Measurements from ENCODE around the gene RNF145.

RNF145 gene

GRCh38 chr5:159214486-159215271 lies 5.3 kb upstream of the RNF145 start:
- H3K27me3 ChIP-seq (ENCODE audit: control insufficient read depth, insufficient read depth, low read length), result no peaks in the 10 kb centered on the region
- no peaks in the 10 kb centered on the region for H3K9me3 ChIP-seq (ENCODE audit: control insufficient read depth, low read length)
- no peaks in the 10 kb centered on the region for H3K36me3 ChIP-seq (ENCODE audit: control insufficient read depth, insufficient read depth, low read length)
- H3K4me1 ChIP-seq (ENCODE audit: control insufficient read depth, insufficient read depth, low read length), result peaks cover 23% of the 10 kb centered on the region
- no peak overlapping the region for H3K9ac ChIP-seq (ENCODE audit: low read length)
- no peak overlapping the region for H3K4me3 ChIP-seq (ENCODE audit: low read length)

- peaks cover 23% of the 10 kb centered on the region for H3K4me1 ChIP-seq (ENCODE audit: control insufficient read depth, insufficient read depth, low read length)
- H3K9ac ChIP-seq (ENCODE audit: low read length), result no peak overlapping the region
- H3K4me3 ChIP-seq (ENCODE audit: low read length), result no peak overlapping the region
- no peaks in the 10 kb centered on the region for H3K9me3 ChIP-seq (ENCODE audit: control insufficient read depth, low read length)
- H3K27me3 ChIP-seq (ENCODE audit: control insufficient read depth, insufficient read depth, low read length), result no peaks in the 10 kb centered on the region
- H3K36me3 ChIP-seq (ENCODE audit: control insufficient read depth, insufficient read depth, low read length), result no peaks in the 10 kb centered on the region
Observed at GRCh38 chr5:159212657-159213462, 3.5 kb upstream of the RNF145 start.

- Histone ChIP-seq H3K4me1 (ENCODE audit: control insufficient read depth, insufficient read depth, low read length) (peaks cover 23% of the 10 kb centered on the region), H3K36me3 (ENCODE audit: control insufficient read depth, insufficient read depth, low read length) (no peaks in the 10 kb centered on the region), H3K27me3 (ENCODE audit: control insufficient read depth, insufficient read depth, low read length) (no peaks in the 10 kb centered on the region), H3K9me3 (ENCODE audit: control insufficient read depth, low read length) (no peaks in the 10 kb centered on the region), H3K4me3 (ENCODE audit: low read length) (no peak overlapping the region), H3K9ac (ENCODE audit: low read length) (no peak overlapping the region)
Observed at GRCh38 chr5:159211729-159212174, 2.4 kb upstream of the RNF145 start.

GRCh38 chr5:159210846-159211245 lies 1.5 kb upstream of the RNF145 start:
- Histone ChIP-seq H3K27me3 (ENCODE audit: control insufficient read depth, insufficient read depth, low read length) (no peaks in the 10 kb centered on the region), H3K36me3 (ENCODE audit: control insufficient read depth, insufficient read depth, low read length) (no peaks in the 10 kb centered on the region), H3K4me3 (ENCODE audit: low read length) (no peak overlapping the region), H3K4me1 (ENCODE audit: control insufficient read depth, insufficient read depth, low read length) (peaks cover 23% of the 10 kb centered on the region), H3K9me3 (ENCODE audit: control insufficient read depth, low read length) (no peaks in the 10 kb centered on the region), H3K9ac (ENCODE audit: low read length) (no peak overlapping the region)

GRCh38 chr5:159210210-159210661 lies 883 bp upstream of the RNF145 start:
- Histone ChIP-seq H3K4me1 (ENCODE audit: control insufficient read depth, insufficient read depth, low read length) (peaks cover 23% of the 10 kb centered on the region), H3K4me3 (ENCODE audit: low read length) (peak overlapping the region; percentile 83), H3K9ac (ENCODE audit: low read length) (peak overlapping the region; percentile 96), H3K9me3 (ENCODE audit: control insufficient read depth, low read length) (no peaks in the 10 kb centered on the region), H3K27me3 (ENCODE audit: control insufficient read depth, insufficient read depth, low read length) (no peaks in the 10 kb centered on the region), H3K36me3 (ENCODE audit: control insufficient read depth, insufficient read depth, low read length) (no peaks in the 10 kb centered on the region)

- H3K4me3 ChIP-seq (ENCODE audit: low read length), result peak overlapping the region; percentile 81
- peaks cover 23% of the 10 kb centered on the region for H3K4me1 ChIP-seq (ENCODE audit: control insufficient read depth, insufficient read depth, low read length)
- H3K27me3 ChIP-seq (ENCODE audit: control insufficient read depth, insufficient read depth, low read length), result no peaks in the 10 kb centered on the region
- peak overlapping the region; percentile 96 for H3K9ac ChIP-seq (ENCODE audit: low read length)
- no peaks in the 10 kb centered on the region for H3K36me3 ChIP-seq (ENCODE audit: control insufficient read depth, insufficient read depth, low read length)
- H3K9me3 ChIP-seq (ENCODE audit: control insufficient read depth, low read length), result no peaks in the 10 kb centered on the region
Observed at GRCh38 chr5:159208514-159209437, 577 bp downstream of the RNF145 start.

- H3K9me3 ChIP-seq (ENCODE audit: control insufficient read depth, low read length), result no peaks in the 10 kb centered on the region
- H3K4me1 ChIP-seq (ENCODE audit: control insufficient read depth, insufficient read depth, low read length), result peaks cover 23% of the 10 kb centered on the region
Observed at GRCh38 chr5:159207686-159208513, 1.5 kb downstream of the RNF145 start.

GRCh38 chr5:159207222-159207685 lies 2.1 kb downstream of the RNF145 start:
- no peaks in the 10 kb centered on the region for H3K9me3 ChIP-seq (ENCODE audit: control insufficient read depth, low read length)
- H3K27me3 ChIP-seq (ENCODE audit: control insufficient read depth, insufficient read depth, low read length), result no peaks in the 10 kb centered on the region
- no peaks in the 10 kb centered on the region for H3K36me3 ChIP-seq (ENCODE audit: control insufficient read depth, insufficient read depth, low read length)
- H3K9ac ChIP-seq (ENCODE audit: low read length), result peak overlapping the region; percentile 96
- peaks cover 23% of the 10 kb centered on the region for H3K4me1 ChIP-seq (ENCODE audit: control insufficient read depth, insufficient read depth, low read length)
- peak overlapping the region; percentile 81 for H3K4me3 ChIP-seq (ENCODE audit: low read length)

More at GRCh38 chr5:159207686-159208513, 1.5 kb downstream of the RNF145 start:
- Histone ChIP-seq H3K4me3 (ENCODE audit: low read length) (peak overlapping the region; percentile 81), H3K27me3 (ENCODE audit: control insufficient read depth, insufficient read depth, low read length) (no peaks in the 10 kb centered on the region), H3K9ac (ENCODE audit: low read length) (peak overlapping the region; percentile 96), H3K36me3 (ENCODE audit: control insufficient read depth, insufficient read depth, low read length) (no peaks in the 10 kb centered on the region)

- Histone ChIP-seq H3K4me1 (ENCODE audit: control insufficient read depth, insufficient read depth, low read length) (peaks cover 21% of the 10 kb centered on the region), H3K4me3 (ENCODE audit: low read length) (no peak overlapping the region), H3K27me3 (ENCODE audit: control insufficient read depth, insufficient read depth, low read length) (no peaks in the 10 kb centered on the region), H3K9ac (ENCODE audit: low read length) (peak overlapping the region; percentile 96), H3K36me3 (ENCODE audit: control insufficient read depth, insufficient read depth, low read length) (no peaks in the 10 kb centered on the region), H3K9me3 (ENCODE audit: control insufficient read depth, low read length) (no peaks in the 10 kb centered on the region)
Observed at GRCh38 chr5:159206818-159207217, 2.5 kb downstream of the RNF145 start.

GRCh38 chr5:159206368-159206767 lies 3.0 kb downstream of the RNF145 start:
- H3K4me1 ChIP-seq (ENCODE audit: control insufficient read depth, insufficient read depth, low read length), result peaks cover 16% of the 10 kb centered on the region

GRCh38 chr5:159203351-159203750 lies 6.0 kb downstream of the RNF145 start:
- Histone ChIP-seq H3K9me3 (ENCODE audit: control insufficient read depth, low read length) (no peaks in the 10 kb centered on the region), H3K36me3 (ENCODE audit: control insufficient read depth, insufficient read depth, low read length) (no peaks in the 10 kb centered on the region), H3K4me1 (ENCODE audit: control insufficient read depth, insufficient read depth, low read length) (peaks cover 6% of the 10 kb centered on the region), H3K4me3 (ENCODE audit: low read length) (no peak overlapping the region), H3K27me3 (ENCODE audit: control insufficient read depth, insufficient read depth, low read length) (no peaks in the 10 kb centered on the region), H3K9ac (ENCODE audit: low read length) (no peak overlapping the region)

More at GRCh38 chr5:159206368-159206767, 3.0 kb downstream of the RNF145 start:
- H3K36me3 ChIP-seq (ENCODE audit: control insufficient read depth, insufficient read depth, low read length), result no peaks in the 10 kb centered on the region
- H3K9ac ChIP-seq (ENCODE audit: low read length), result peak overlapping the region; percentile 19
- H3K4me3 ChIP-seq (ENCODE audit: low read length), result no peak overlapping the region
- no peaks in the 10 kb centered on the region for H3K9me3 ChIP-seq (ENCODE audit: control insufficient read depth, low read length)
- H3K27me3 ChIP-seq (ENCODE audit: control insufficient read depth, insufficient read depth, low read length), result no peaks in the 10 kb centered on the region

Data from mucosa of stomach (tissue), 1 donor.